HG03432 (cell line): Measurements from ENCODE around the gene TRANK1.
A peak's percentile ranks its signal among the peaks of the same experiment; 100 is the strongest.

Experiments used
- ATAC-seq: cut with Tn5 transposase; IDR thresholded peaks from one replicate; pipeline ENCODE4 v1.9.1; 2021; ENCODE audit warnings: mild to moderate bottlenecking, moderate library complexity; ENCODE audit not compliant: unreplicated experiment

Gene TRANK1

DNA sequence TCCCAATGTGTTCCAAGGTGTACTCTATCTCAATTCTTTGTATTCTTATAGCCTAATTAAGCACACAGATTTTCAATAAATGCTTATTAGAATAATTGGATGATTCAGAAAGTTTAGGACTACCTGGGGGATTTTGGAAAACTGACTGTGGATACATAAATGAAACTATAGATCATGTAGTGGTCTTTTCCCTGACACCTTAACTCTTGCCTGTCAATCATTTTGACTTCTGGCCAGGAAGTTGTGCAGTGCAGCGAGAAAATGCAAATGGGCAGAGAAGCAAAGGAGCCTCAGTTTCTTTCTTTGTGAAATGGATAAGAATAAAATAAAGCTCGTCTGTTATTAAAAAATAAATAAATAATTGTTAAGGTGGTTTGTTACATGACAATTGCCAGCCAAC is 133.1 kb downstream of the TRANK1 start:
- ATAC-seq, result no peak

DNA sequence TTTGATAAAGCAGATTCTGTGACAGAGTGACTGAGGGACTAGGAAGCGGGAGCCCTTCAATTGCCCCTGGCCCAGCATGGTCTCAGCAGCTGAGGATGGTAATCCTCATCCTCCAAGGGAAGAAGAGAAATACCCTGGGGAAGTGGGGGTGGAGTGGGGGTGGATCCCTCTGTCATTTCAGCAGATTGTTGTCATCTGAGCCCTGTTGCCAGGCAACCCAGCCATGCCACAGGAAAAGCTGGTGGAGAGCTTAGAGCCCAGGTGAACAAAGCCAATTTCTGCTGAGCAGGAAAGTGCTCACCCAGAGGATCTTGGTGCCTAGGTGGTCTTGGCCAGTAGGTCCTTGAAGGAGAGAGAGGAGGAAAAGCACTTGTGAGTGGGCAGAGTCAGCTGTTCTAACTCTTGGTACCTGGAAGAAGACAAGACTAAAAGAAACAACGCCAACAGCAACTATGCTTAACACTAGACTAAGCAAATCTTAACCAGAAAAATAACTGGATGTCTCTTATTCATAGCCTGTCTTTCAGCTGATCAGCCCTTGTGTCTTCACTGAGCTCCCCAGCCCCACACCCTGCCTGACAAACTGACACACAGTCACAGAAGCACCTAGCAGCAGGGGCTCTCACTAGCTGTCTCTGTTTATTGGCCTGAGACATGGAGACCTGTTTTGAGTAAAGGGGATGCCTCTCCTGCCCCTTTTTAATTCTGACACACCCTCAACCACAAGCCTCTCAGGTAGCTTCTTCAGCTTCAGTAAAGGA is 140.4 kb downstream of the TRANK1 start:
- ATAC-seq, result no peak

DNA sequence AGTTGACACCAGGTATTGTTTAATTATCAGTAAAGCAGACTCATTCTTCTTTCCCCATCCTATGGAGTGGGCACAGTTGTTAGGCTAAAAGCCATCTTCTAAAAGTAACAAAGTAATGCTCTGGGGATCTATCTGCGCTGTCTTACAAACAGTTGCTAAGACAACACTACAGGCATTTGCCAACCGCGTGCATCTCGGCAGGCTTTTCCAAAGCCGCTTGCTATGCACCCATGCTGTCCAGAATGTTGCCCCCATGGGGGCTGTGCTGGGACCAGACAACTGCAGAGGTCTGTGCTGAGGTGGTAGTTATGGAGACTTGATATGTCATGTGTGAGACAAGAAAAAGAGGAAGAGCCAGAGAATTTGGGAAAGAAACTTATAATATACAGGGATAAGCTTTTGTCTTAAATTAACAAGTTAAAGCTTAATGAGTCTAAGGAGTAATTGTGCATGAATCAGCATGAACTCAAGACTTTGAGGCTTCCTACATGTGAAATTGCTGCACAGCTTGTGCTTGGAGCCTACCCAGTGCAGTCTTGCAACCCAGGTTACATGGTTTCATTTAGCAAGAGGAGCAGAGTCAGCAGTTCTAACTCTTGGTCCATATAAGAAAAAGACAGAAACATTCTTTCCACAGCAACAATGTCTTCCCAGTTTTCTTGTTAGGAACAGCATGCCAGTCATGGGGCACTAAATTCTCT is 141.6 kb downstream of the TRANK1 start:
- no peak for ATAC-seq

DNA sequence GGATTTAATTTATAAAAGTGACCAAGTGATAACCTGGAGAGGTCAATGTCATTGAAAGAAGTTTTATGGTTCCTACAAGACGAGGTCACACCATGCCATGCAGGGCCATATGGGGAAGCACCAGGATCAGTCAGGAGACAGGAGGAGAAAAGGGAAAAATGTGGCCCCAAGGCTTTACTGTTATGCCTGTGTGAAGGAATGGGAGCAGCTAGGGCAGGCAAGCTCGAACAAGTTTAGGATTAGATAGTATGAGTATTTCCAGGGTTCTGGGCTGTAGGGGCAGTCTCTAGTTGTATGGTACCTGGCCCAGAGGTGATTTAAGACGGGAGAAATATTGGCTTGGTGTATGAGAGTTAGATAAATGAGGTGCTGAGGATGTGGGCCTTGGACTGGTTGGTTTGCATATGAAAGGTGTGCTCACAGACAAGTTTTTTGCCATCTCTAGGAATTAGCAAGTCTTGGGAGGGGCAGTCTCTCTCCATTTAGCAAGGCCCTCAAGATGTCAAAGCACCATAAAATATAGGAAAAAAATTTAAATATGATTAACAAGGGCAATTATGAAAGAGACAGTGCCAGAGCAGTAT is 144.2 kb downstream of the TRANK1 start:
- no peak for ATAC-seq

- ATAC-seq, result no peak
Observed at GRCh38 chr3:36796881-36797280, 148.0 kb downstream of the TRANK1 start.

DNA sequence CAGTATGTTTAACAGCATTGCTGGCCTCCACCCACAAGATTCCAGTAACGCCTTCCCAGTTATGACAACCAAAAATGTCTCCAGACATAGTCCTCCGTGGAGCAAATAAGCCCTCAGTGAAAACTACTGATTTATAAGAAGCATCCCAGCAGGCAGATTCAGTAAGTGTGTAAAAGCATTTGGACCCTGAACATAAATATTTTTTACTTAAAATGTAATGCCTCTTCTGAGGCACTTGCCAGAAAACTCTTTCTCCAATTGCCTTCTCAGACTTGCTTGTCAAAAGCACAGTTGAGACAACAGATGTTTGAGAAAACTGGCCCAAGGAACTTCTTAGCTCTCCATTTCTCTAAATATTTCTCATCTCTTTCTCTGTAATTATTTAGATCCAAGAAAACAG is 148.7 kb downstream of the TRANK1 start:
- no peak for ATAC-seq

GRCh38 chr3:36795622-36796021 is 149.2 kb downstream of the TRANK1 start:
- no peak for ATAC-seq

- peak; percentile 79 for ATAC-seq
Observed at GRCh38 chr3:36792342-36792741, 152.5 kb downstream of the TRANK1 start.

DNA sequence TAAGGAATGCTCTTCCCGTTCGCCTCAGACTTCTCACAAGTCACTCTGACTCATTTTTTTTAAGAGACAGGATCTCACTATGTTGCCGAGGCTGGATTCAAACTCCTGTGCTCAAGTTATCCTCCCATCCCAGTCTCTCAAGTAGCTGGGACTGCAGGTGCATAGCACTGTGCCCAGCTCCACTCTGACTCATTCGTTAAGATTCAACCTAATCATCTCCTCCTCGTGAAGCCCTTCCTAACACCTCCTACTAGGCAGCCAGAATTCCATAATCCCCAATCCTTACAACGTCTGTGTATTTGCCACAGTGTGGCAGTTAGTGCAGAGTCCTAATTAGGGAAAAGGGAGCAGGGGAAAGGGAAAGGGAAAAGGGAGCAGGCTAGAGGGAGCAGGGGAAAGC is 154.1 kb downstream of the TRANK1 start:
- ATAC-seq, result no peak

- ATAC-seq, result no peak
Observed at GRCh38 chr3:36786921-36787890, 157.6 kb downstream of the TRANK1 start.

DNA sequence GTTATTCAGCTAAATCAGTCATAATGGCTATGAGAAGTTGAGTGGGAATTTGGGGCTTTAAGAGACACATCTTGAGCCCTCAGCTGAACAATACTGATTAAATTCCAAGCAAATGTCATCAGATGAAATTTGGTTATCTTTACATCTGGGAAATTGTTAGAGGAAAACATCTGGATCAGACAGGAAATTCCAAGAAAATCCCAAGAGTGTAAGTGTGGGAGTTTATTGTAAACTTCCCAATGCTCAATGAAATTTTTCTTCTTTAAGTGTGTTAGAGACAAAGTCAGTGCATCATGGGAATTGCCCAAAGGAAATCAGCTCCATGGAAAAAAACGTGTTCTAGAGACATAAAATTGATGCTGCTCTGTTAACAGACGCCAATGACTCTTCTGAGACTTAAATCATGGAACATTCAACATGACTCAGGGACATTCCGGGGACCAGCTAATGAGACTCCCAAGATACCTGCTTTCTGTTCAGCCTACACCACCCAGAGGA is 160.7 kb downstream of the TRANK1 start:
- ATAC-seq, result no peak

DNA sequence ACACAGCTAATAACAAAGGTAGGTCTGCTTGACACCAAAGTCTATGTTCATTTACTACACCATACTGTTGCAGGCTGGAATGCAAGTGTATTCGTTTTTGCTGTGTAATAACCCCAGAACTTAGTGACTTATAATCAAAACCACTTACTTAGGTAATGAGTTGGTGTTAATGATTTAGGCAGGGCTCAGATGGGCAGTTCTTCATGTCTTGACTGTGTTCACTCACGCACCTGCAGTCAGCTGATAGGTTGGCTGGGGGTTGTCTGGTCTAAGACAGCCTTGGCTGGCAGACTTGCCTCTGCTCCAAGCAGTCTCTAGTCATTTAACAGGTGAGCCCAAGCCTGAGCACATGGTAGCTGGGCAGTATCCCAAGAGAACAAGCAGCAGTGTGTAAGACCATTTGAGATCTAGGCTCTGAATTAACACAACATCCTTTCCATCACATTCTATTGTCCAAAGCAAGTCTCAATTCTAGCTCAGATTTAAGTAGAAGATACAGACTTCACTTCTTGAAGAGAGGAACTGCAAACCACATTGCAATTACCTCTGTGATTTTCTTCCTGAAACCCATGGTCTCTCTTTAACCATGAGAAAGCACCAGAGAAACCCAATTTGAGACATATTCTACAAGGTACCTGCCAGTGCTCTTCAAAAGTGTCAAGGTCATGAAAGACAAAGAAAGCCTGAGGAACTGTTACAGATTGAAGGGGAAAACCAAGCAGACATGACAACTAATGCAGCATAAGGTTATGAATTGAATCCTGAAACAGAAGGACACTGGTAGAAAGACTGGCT is 167.2 kb downstream of the TRANK1 start:
- peak; percentile 46 for ATAC-seq
